Measurements from ENCODE around the gene S100A10.

The S100A10 gene

GRCh38 chr1:151988405-151988923 is 5.2 kb downstream of the S100A10 start:
- no peak for TF ChIP-seq CTCF (IDR thresholded peaks at IDR 0.05; ENCODE audit: low read depth, low read length)
- Histone ChIP-seq H3K9me3 (no peaks in the 10 kb centered on the region), H3K4me3 (ENCODE audit: low read depth, low read length) (no peak overlapping the region), H3K36me3 (no peaks in the 10 kb centered on the region), H3K27me3 (peaks cover 63% of the 10 kb centered on the region), H3K4me1 (peaks cover 22% of the 10 kb centered on the region)
- no peak for DNase-seq

GRCh38 chr1:151986501-151987190 is 7.0 kb downstream of the S100A10 start:
- no peak for TF ChIP-seq CTCF (IDR thresholded peaks at IDR 0.05; ENCODE audit: low read depth, low read length)
- Histone ChIP-seq H3K36me3 (no peaks in the 10 kb centered on the region), H3K9me3 (no peaks in the 10 kb centered on the region), H3K4me3 (ENCODE audit: low read depth, low read length) (no peak overlapping the region), H3K4me1 (peaks cover 9% of the 10 kb centered on the region), H3K27me3 (peaks cover 55% of the 10 kb centered on the region)
- no peak for DNase-seq

- Histone ChIP-seq H3K4me1 (peaks cover 4% of the 10 kb centered on the region; the same call in 1 of the 2 replicates), H3K27me3 (peaks cover 54% of the 10 kb centered on the region), H3K36me3 (no peaks in the 10 kb centered on the region), H3K4me3 (ENCODE audit: low read depth, low read length) (no peak overlapping the region), H3K9me3 (no peaks in the 10 kb centered on the region)
- no peak for DNase-seq
- TF ChIP-seq CTCF (IDR thresholded peaks at IDR 0.05; ENCODE audit: low read depth, low read length), result no peak
These were observed 7.9 kb downstream of the S100A10 start for GRCh38 chr1:151985768-151986167.

- Histone ChIP-seq H3K9me3 (no peaks in the 10 kb centered on the region), H3K4me3 (ENCODE audit: low read depth, low read length) (no peak overlapping the region), H3K27me3 (peaks cover 54% of the 10 kb centered on the region), H3K36me3 (no peaks in the 10 kb centered on the region), H3K4me1 (peaks cover 1% of the 10 kb centered on the region; the same call in 1 of the 2 replicates)
- TF ChIP-seq CTCF (IDR thresholded peaks at IDR 0.05; ENCODE audit: low read depth, low read length), result no peak
- no peak for DNase-seq
These were observed 8.4 kb downstream of the S100A10 start for GRCh38 chr1:151985270-151985669.

- H3K9me3 ChIP-seq, result no peaks in the 10 kb centered on the region
- H3K4me3 ChIP-seq (ENCODE audit: low read depth, low read length), result no peak overlapping the region
- no peaks in the 10 kb centered on the region for H3K4me1 ChIP-seq
- peaks cover 54% of the 10 kb centered on the region for H3K27me3 ChIP-seq
- no peak for TF ChIP-seq CTCF (IDR thresholded peaks at IDR 0.05; ENCODE audit: low read depth, low read length)
- H3K36me3 ChIP-seq, result no peaks in the 10 kb centered on the region
- no peak for DNase-seq
These were observed 9.2 kb downstream of the S100A10 start for GRCh38 chr1:151984313-151984956.

All from BE2C (cell line).